Mononuclear cell (primary cell): ENCODE measurements around the gene ARHGAP33. TPM values are rescaled to one million over a fixed set of nuclear protein-coding genes. Genes with fewer than 3 reads are reported as not detected.

Experiments used
- total RNA-seq: library from RNA; depleted of rRNA; stranded (reverse); fragments of >200 nt; gene quantifications from one replicate; pipeline ENCODE4 v1.2.3, GENCODE V29; 2012

The ARHGAP33 gene
- total RNA-seq, 1 donor = 4.1 TPM

Other genes with a start within 250 kb of the ARHGAP33 start
- not detected for gene SBSN, start 247.3 kb upstream of the ARHGAP33 start, total RNA-seq
- gene GAPDHS, start 242.1 kb upstream of the ARHGAP33 start, total RNA-seq = not detected
- 25.9 TPM for gene TMEM147, start 229.9 kb upstream of the ARHGAP33 start, total RNA-seq
- not detected for gene ATP4A, start 211.9 kb upstream of the ARHGAP33 start, total RNA-seq
- not detected for gene PMIS2, start 189.4 kb upstream of the ARHGAP33 start, total RNA-seq
- 6.0 TPM for gene HAUS5, start 162.8 kb upstream of the ARHGAP33 start, total RNA-seq
- 16.0 TPM for gene RBM42, start 146.5 kb upstream of the ARHGAP33 start, total RNA-seq
- gene ETV2, start 133.8 kb upstream of the ARHGAP33 start, total RNA-seq = not detected
- 219 TPM for gene COX6B1, start 127.2 kb upstream of the ARHGAP33 start, total RNA-seq
- gene UPK1A, start 109.0 kb upstream of the ARHGAP33 start, total RNA-seq = not detected
- gene ZBTB32, start 71.0 kb upstream of the ARHGAP33 start, total RNA-seq = 0.42 TPM
- 10.8 TPM for gene KMT2B, start 57.6 kb upstream of the ARHGAP33 start, total RNA-seq
- gene IGFLR1, start 33.1 kb upstream of the ARHGAP33 start, total RNA-seq = 8.7 TPM
- gene U2AF1L4, start 30.1 kb upstream of the ARHGAP33 start, total RNA-seq = 18.4 TPM
- gene PSENEN, start 29.9 kb upstream of the ARHGAP33 start, total RNA-seq = 8.0 TPM
- 1.9 TPM for gene LIN37, start 27.0 kb upstream of the ARHGAP33 start, total RNA-seq
- not detected for gene HSPB6, start 18.5 kb upstream of the ARHGAP33 start, total RNA-seq
- 5.1 TPM for gene PROSER3, start 17.4 kb upstream of the ARHGAP33 start, total RNA-seq
- not detected for gene PRODH2, start 37.3 kb downstream of the ARHGAP33 start, total RNA-seq
- not detected for gene NPHS1, start 76.9 kb downstream of the ARHGAP33 start, total RNA-seq
- gene KIRREL2, start 81.3 kb downstream of the ARHGAP33 start, total RNA-seq = 0.10 TPM
- gene APLP1, start 93.0 kb downstream of the ARHGAP33 start, total RNA-seq = not detected
- gene NFKBID, start 125.0 kb downstream of the ARHGAP33 start, total RNA-seq = 128 TPM
- 58.1 TPM for gene HCST, start 127.0 kb downstream of the ARHGAP33 start, total RNA-seq
- gene TYROBP, start 132.7 kb downstream of the ARHGAP33 start, total RNA-seq = 286 TPM
- gene LRFN3, start 160.8 kb downstream of the ARHGAP33 start, total RNA-seq = 1.3 TPM
- 8.3 TPM for gene SDHAF1, start 219.6 kb downstream of the ARHGAP33 start, total RNA-seq
- gene SYNE4, start 233.2 kb downstream of the ARHGAP33 start, total RNA-seq = 0.10 TPM
- gene ALKBH6, start 238.6 kb downstream of the ARHGAP33 start, total RNA-seq = 6.6 TPM